Measurements from ENCODE around the gene FADS3.

GRCh38 chr11:61851900-61852295, 39.4 kb downstream of the FADS3 start:
- no peak for TF ChIP-seq CTCF (IDR thresholded peaks at IDR 0.05)
- no peak for TF ChIP-seq EP300 (IDR thresholded peaks at IDR 0.05)
- TF ChIP-seq POLR2A (IDR thresholded peaks at IDR 0.05), result no peak

Measured in upper lobe of left lung (tissue), 4 donors.